Measurements from ENCODE around the gene C14orf132.

C14orf132 gene

DNA sequence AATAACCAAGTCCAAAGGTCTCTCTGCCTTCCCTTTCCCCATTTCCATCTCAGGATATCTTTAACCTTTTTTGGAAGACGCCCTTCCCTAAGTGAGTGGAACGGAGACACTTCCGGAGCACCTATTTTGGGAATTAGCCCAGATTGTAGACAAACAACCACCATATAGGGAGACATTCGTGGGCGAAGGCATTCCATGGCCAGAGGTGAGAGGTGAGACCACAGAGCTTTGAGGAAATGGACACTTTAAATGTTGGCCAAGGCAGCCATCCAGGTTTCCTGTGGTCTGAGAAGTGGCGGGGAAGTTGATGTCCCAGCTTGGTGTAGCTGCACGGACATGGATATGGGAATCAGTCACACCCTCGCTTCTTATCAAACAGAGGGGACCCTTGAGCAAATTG lies 96.1 kb downstream of the C14orf132 start:
- H3K27me3 Mint-ChIP-seq (ENCODE audit: low read depth), result peaks cover 4% of the 10 kb centered on the region
- no peaks in the 10 kb centered on the region for H3K9me3 Mint-ChIP-seq
- TF ChIP-seq, protein P1, sequence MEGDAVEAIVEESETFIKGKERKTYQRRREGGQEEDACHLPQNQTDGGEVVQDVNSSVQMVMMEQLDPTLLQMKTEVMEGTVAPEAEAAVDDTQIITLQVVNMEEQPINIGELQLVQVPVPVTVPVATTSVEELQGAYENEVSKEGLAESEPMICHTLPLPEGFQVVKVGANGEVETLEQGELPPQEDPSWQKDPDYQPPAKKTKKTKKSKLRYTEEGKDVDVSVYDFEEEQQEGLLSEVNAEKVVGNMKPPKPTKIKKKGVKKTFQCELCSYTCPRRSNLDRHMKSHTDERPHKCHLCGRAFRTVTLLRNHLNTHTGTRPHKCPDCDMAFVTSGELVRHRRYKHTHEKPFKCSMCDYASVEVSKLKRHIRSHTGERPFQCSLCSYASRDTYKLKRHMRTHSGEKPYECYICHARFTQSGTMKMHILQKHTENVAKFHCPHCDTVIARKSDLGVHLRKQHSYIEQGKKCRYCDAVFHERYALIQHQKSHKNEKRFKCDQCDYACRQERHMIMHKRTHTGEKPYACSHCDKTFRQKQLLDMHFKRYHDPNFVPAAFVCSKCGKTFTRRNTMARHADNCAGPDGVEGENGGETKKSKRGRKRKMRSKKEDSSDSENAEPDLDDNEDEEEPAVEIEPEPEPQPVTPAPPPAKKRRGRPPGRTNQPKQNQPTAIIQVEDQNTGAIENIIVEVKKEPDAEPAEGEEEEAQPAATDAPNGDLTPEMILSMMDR (IDR thresholded peaks at IDR 0.05; ENCODE audit: unreplicated experiment in 3 of 3), result no peak
- H3K4me1 Mint-ChIP-seq, result no peaks in the 10 kb centered on the region
- no peak overlapping the region for H3K27ac Mint-ChIP-seq
- no peak overlapping the region for H3K4me3 Mint-ChIP-seq
- no peaks in the 10 kb centered on the region for H3K36me3 Mint-ChIP-seq (ENCODE audit: low read depth)

DNA sequence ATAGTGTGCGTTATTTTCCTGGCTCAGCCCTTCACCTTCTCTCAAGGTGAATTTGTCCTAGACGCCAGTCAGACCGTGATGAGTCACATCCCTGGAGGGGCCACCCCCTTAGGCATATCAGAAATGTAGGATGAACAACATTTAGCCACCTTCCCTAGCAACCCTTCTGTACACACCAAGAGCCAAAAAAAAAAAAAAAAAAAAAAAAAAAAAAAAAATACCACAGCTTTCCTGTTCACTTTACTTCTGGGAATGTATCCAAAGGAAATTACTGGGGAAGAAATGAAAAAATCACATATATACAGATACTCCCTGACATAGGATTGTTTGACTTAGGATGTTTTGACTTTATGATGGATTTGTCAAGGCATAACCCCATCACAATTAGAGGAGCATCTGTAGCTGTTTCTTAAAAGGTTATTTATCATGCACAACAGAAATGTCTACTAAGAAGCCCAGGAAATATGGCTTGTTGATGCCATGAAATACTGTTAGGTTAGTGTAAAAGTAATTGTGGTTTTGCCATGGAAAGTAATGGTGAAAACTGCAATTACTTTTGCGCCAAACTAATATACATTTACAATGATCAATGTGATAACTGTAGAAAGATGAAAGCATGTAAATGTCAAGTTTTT lies 97.3 kb downstream of the C14orf132 start:
- TF ChIP-seq, protein P1 (IDR thresholded peaks at IDR 0.05; ENCODE audit: unreplicated experiment in 3 of 3), result no peak
- H3K27ac Mint-ChIP-seq, result no peak overlapping the region
- no peaks in the 10 kb centered on the region for H3K9me3 Mint-ChIP-seq
- no peaks in the 10 kb centered on the region for H3K4me1 Mint-ChIP-seq
- no peaks in the 10 kb centered on the region for H3K36me3 Mint-ChIP-seq (ENCODE audit: low read depth)
- no peak overlapping the region for H3K4me3 Mint-ChIP-seq
- H3K27me3 Mint-ChIP-seq (ENCODE audit: low read depth), result peaks cover 4% of the 10 kb centered on the region

DNA sequence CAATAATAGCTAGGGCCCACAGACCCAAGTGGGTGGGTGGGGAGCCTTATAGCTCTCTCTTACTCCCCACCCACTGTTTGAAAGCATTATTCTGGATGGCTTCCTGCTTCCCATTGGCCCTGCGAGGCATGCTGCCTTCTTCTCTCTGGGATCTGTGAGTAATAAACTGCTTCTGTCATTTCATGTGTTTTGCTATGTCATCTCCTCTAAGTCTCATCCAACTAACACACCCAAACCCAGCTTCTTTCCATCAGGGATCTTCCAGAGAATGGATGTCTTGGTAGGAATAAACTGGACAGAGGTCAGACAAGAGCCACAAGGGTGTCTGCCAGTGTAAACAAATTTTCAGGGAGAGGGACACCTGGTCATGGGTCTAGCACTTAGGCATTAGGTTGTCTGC lies 99.1 kb downstream of the C14orf132 start:
- Mint-ChIP-seq H3K27me3 (ENCODE audit: low read depth) (no peaks in the 10 kb centered on the region), H3K4me1 (no peaks in the 10 kb centered on the region), H3K27ac (no peak overlapping the region), H3K9me3 (peaks cover 5% of the 10 kb centered on the region), H3K36me3 (ENCODE audit: low read depth) (no peaks in the 10 kb centered on the region), H3K4me3 (no peak overlapping the region)
- TF ChIP-seq, protein P1 (IDR thresholded peaks at IDR 0.05; ENCODE audit: unreplicated experiment in 3 of 3), result no peak

DNA sequence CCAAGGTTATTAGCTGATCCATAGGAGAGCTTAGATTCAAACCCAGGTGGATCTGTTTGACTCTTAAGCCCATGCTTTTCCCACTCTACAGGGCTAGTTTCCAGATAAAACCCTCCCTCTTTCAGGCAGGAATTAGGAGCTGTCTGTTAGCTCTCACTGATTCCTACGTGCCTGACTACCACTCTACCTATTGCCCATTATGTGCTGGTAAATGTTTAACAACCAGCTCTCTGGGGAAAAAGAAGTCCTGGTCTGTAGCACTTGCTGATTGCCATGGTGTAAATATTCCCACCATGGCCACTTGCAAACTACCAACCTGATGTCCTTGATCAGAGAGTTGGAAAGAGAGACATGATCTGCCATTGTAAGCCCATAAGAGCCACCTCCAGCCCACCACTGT lies 100.0 kb downstream of the C14orf132 start:
- Mint-ChIP-seq H3K27me3 (ENCODE audit: low read depth) (no peaks in the 10 kb centered on the region), H3K27ac (no peak overlapping the region), H3K36me3 (ENCODE audit: low read depth) (no peaks in the 10 kb centered on the region), H3K9me3 (peaks cover 9% of the 10 kb centered on the region), H3K4me1 (no peaks in the 10 kb centered on the region), H3K4me3 (no peak overlapping the region)
- TF ChIP-seq, protein P1 (IDR thresholded peaks at IDR 0.05; ENCODE audit: unreplicated experiment in 3 of 3), result no peak

DNA sequence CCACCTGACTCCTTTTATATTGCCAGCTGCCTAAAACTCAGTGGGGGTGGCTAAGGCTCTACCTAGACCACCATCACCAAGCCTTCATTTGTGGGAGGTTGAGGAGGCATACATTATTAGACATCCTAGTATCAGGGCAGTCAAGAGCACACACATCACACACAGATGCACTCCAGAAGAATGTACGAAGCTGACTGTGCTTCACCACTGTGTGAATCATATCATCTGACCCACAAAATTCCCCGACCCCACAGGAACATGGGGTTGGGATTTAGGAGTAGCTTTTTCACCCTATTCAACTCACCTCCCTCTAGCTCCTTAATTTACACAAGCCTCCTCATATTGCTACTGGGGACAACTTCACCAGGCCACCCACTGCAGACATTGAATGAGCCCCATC lies 100.7 kb downstream of the C14orf132 start:
- H3K27ac Mint-ChIP-seq, result no peak overlapping the region
- no peaks in the 10 kb centered on the region for H3K27me3 Mint-ChIP-seq (ENCODE audit: low read depth)
- no peak overlapping the region for H3K4me3 Mint-ChIP-seq
- no peaks in the 10 kb centered on the region for H3K36me3 Mint-ChIP-seq (ENCODE audit: low read depth)
- no peaks in the 10 kb centered on the region for H3K4me1 Mint-ChIP-seq
- H3K9me3 Mint-ChIP-seq, result peaks cover 12% of the 10 kb centered on the region
- TF ChIP-seq, protein P1 (IDR thresholded peaks at IDR 0.05; ENCODE audit: unreplicated experiment in 3 of 3), result no peak

DNA sequence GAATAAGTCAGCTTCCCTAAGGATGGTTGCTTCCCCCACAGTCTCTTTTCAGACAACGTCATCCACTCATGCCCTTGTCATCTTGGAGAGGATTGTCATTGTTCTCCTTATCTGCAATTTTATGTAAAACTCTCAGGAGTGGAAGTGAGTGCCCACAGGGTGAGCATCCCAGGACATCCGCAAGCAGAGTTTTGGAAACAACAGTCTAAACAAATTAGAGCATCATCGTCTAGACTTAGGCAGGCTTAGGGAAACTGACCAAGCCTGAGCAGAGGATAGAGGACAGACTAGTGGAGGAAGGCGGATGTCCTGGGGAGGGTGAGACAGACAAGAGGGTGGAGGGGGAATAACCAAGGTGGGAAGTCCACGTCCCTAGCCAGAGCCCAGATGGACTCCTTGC lies 101.8 kb downstream of the C14orf132 start:
- Mint-ChIP-seq H3K4me1 (peaks cover 4% of the 10 kb centered on the region), H3K36me3 (ENCODE audit: low read depth) (no peaks in the 10 kb centered on the region), H3K27me3 (ENCODE audit: low read depth) (no peaks in the 10 kb centered on the region), H3K27ac (no peak overlapping the region), H3K4me3 (no peak overlapping the region), H3K9me3 (peaks cover 12% of the 10 kb centered on the region)
- TF ChIP-seq, protein P1 (IDR thresholded peaks at IDR 0.05; ENCODE audit: unreplicated experiment in 3 of 3), result no peak

Measured in nephron (organoid).